SU-DHL-6 (cell line): ENCODE measurements around the gene KIF13A.

ENCODE experiments used
- H2AFZ ChIP-seq: fragments of 200-600 bp; sonication (generic); 2 replicates; pipeline ENCODE4 v1.6.1; 2014; ENCODE audit warnings: low read depth, mild to moderate bottlenecking, moderate library complexity, mixed read lengths, antibody characterized with exemption, low read length; ENCODE audit not compliant: severe bottlenecking
- H3F3A ChIP-seq: fragments of 200-600 bp; shearing (Covaris generic); 2 replicates; pipeline ENCODE4 v1.6.0; 2016; ENCODE audit warnings: antibody characterized with exemption, mild to moderate bottlenecking; ENCODE audit not compliant: insufficient read depth
- H3K27ac ChIP-seq: fragments of 200-600 bp; sonication (generic); 2 replicates; pipeline ENCODE4 v1.5.1; 2016; ENCODE audit warnings: low read depth, mild to moderate bottlenecking, low read length, moderate library complexity, mixed read lengths
- H3K27me3 ChIP-seq: fragments of 200-600 bp; sonication (generic), shearing (Covaris generic); 2 replicates; pipeline ENCODE4 v1.6.0; 2014; ENCODE audit warnings: mild to moderate bottlenecking, low read length
- H3K36me3 ChIP-seq: fragments of 200-600 bp; sonication (generic); 2 replicates; pipeline ENCODE4 v1.6.1; 2014; ENCODE audit warnings: mild to moderate bottlenecking, low read length, mixed read lengths
- H3K4me2 ChIP-seq: fragments of 300-600, 200-600 bp; shearing (Covaris generic), sonication (generic); 2 replicates; pipeline ENCODE4 v1.6.0; 2014; ENCODE audit warnings: low read length, low read depth, mild to moderate bottlenecking; ENCODE audit not compliant: poor library complexity, severe bottlenecking
- H3K4me3 ChIP-seq: fragments of 200-600 bp; sonication (generic); 2 replicates; pipeline ENCODE4 v1.5.1; 2014; ENCODE audit warnings: antibody characterized with exemption, low read length, mild to moderate bottlenecking, mixed read lengths; ENCODE audit not compliant: insufficient read depth, poor library complexity, severe bottlenecking
- H3K79me2 ChIP-seq: fragments of 200-600 bp; sonication (generic); 2 replicates; pipeline ENCODE4 v1.6.1; 2014; ENCODE audit warnings: mild to moderate bottlenecking, low read length, moderate library complexity; ENCODE audit not compliant: insufficient read depth
- H3K9ac ChIP-seq: fragments of 200-600 bp; sonication (generic); 2 replicates; pipeline ENCODE4 v1.7.0; 2014; ENCODE audit warnings: mild to moderate bottlenecking, low read length
- H3K9me2 ChIP-seq: fragments of 200-600 bp; sonication (generic); replicated peaks from 2 replicates; pipeline ENCODE4 v1.6.1; 2014; ENCODE audit warnings: low read length; ENCODE audit not compliant: insufficient read depth
- H3K9me3 ChIP-seq: fragments of 200-600 bp; sonication (generic); 2 replicates; pipeline ENCODE4 v1.6.1; 2014; ENCODE audit warnings: low read length, mixed read lengths; ENCODE audit not compliant: insufficient read depth
- H4K20me1 ChIP-seq: fragments of 200-600 bp; sonication (generic); 2 replicates; pipeline ENCODE4 v1.6.1; 2014; ENCODE audit warnings: low read depth, mild to moderate bottlenecking, antibody characterized with exemption, low read length, moderate library complexity, mixed read lengths
- EZH2phosphoT487 ChIP-seq: fragments of 200-600 bp; sonication (generic), shearing (Covaris generic); conservative IDR thresholded peaks from 2 replicates; pipeline ENCODE4 v1.6.1; 2018; ENCODE audit warnings: mild to moderate bottlenecking, antibody characterized with exemption, low read length, moderate library complexity, mixed read lengths
- TF ChIP-seq, protein P1 (sequence below): fragments of 200-600 bp; sonication (generic); IDR thresholded peaks from one replicate; pipeline ENCODE4 v1.5.1; 2017; ENCODE audit warnings: antibody characterized with exemption, mild to moderate bottlenecking, low read length, moderate library complexity; ENCODE audit not compliant: insufficient read depth, poor library complexity, severe bottlenecking

The KIF13A gene

GRCh38 chr6:17884498-17885478, 102.6 kb downstream of the KIF13A start:
- no peaks in the 10 kb centered on the region for H3F3A ChIP-seq
- no peaks in the 10 kb centered on the region for H3K36me3 ChIP-seq
- no peak overlapping the region for H2AFZ ChIP-seq
- H3K9me3 ChIP-seq, result no peaks in the 10 kb centered on the region
- TF ChIP-seq, protein P1, sequence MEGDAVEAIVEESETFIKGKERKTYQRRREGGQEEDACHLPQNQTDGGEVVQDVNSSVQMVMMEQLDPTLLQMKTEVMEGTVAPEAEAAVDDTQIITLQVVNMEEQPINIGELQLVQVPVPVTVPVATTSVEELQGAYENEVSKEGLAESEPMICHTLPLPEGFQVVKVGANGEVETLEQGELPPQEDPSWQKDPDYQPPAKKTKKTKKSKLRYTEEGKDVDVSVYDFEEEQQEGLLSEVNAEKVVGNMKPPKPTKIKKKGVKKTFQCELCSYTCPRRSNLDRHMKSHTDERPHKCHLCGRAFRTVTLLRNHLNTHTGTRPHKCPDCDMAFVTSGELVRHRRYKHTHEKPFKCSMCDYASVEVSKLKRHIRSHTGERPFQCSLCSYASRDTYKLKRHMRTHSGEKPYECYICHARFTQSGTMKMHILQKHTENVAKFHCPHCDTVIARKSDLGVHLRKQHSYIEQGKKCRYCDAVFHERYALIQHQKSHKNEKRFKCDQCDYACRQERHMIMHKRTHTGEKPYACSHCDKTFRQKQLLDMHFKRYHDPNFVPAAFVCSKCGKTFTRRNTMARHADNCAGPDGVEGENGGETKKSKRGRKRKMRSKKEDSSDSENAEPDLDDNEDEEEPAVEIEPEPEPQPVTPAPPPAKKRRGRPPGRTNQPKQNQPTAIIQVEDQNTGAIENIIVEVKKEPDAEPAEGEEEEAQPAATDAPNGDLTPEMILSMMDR, result no peak
- no peak for TF ChIP-seq EZH2phosphoT487
- no peak overlapping the region for H3K4me3 ChIP-seq
- H3K4me2 ChIP-seq, result no peak overlapping the region
- H3K27ac ChIP-seq, result no peak overlapping the region
- no peaks in the 10 kb centered on the region for H4K20me1 ChIP-seq
- H3K27me3 ChIP-seq, result no peaks in the 10 kb centered on the region
- no peaks in the 10 kb centered on the region for H3K9me2 ChIP-seq
- no peak overlapping the region for H3K9ac ChIP-seq
- H3K79me2 ChIP-seq, result no peaks in the 10 kb centered on the region

DNA sequence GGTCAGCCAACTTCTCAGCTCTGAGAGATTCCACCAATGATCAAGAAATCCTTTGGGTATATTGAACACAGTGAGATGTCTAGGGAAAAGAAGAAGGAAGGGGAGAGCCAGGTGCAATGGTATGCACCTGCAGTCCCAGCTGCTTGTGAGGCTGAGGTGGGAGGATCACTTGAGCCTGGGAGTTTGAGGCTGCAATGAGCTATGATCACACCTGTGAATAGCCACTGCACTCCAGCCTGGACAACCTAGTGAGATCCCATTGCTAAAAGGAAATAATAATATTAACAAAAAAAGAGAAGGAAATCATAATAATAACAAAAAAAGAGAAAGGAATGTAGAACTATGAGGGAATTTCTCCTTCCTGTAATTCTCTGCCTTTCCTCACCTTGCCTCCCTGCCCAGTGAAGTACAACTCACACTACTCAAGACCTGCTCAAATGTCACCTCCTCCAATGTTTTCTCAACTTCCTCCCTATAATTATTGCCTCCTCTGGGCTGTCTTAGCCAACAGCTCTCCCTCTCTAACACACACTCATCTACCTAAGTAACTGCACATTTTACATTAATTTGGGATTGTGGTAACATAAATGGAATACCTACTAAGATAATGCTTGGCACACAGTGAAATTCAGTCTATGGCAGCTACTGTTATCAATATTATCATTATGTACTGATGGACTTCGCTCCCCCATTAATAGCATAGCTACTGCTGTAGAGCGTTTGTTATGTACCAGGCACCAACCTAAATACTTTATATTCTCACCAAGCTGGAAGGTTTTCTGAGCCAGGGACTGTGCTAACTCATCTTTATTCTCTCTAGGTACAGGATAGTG, 103.6 kb downstream of the KIF13A start:
- H3K79me2 ChIP-seq, result no peaks in the 10 kb centered on the region
- H2AFZ ChIP-seq, result no peak overlapping the region
- H3F3A ChIP-seq, result no peaks in the 10 kb centered on the region
- no peak overlapping the region for H3K4me2 ChIP-seq
- TF ChIP-seq, protein P1, result no peak
- TF ChIP-seq EZH2phosphoT487, result no peak
- no peak overlapping the region for H3K9ac ChIP-seq
- no peaks in the 10 kb centered on the region for H3K9me2 ChIP-seq
- no peaks in the 10 kb centered on the region for H3K36me3 ChIP-seq
- H3K27ac ChIP-seq, result no peak overlapping the region
- no peaks in the 10 kb centered on the region for H4K20me1 ChIP-seq
- H3K27me3 ChIP-seq, result no peaks in the 10 kb centered on the region
- no peak overlapping the region for H3K4me3 ChIP-seq
- H3K9me3 ChIP-seq, result no peaks in the 10 kb centered on the region

DNA sequence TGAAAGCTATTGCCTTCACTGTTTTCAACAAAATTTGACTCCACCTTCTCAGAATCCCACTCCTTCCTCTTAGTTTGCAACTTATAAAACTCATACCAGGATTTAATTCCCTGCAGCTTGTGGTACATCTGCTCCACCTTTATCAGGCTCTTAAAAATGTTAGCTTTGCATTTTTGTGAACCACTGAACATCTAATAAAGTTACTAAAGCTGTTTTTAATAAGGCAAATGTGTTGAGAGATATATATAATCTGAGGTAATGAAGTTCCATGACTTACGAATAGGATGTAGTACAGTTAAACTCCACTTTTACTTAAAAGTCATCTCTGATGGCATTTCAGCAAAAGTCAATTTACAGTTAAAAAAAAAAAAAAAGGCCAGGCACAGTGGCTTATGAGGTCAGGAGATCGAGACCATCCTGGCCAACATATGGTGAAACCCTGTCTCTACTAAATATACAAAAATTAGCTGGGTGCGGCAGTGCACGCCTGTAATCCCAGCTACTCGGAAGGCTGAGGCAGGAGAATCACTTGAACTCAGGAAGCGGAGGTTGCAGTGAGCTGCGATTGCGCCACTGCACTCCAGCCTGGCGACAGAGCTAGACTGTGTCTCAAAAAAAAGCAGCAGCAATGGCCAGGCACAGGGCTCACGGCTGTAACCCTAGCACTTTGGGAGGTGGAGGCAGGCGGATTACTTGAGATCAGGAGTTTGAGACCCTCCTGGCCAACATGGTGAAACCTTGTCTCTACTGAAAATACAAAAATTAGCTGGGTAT, 106.2 kb downstream of the KIF13A start:
- no peaks in the 10 kb centered on the region for H4K20me1 ChIP-seq
- no peak overlapping the region for H3K9ac ChIP-seq
- no peaks in the 10 kb centered on the region for H3K79me2 ChIP-seq
- no peak overlapping the region for H3K4me3 ChIP-seq
- H3K27me3 ChIP-seq, result no peaks in the 10 kb centered on the region
- no peaks in the 10 kb centered on the region for H3K9me2 ChIP-seq
- H3F3A ChIP-seq, result no peaks in the 10 kb centered on the region
- no peak overlapping the region for H3K4me2 ChIP-seq
- no peaks in the 10 kb centered on the region for H3K36me3 ChIP-seq
- no peak overlapping the region for H2AFZ ChIP-seq
- H3K9me3 ChIP-seq, result no peaks in the 10 kb centered on the region
- TF ChIP-seq, protein P1, result no peak
- TF ChIP-seq EZH2phosphoT487, result no peak
- no peak overlapping the region for H3K27ac ChIP-seq
